HepG2 (cell line): ENCODE results near the gene HIC1. TPM values are rescaled to one million over a fixed set of nuclear protein-coding genes. Genes with fewer than 3 reads are reported as not detected.

Source experiments
- AKNA ChIP-seq: sonication (generic); formaldehyde crosslinking; IDR thresholded peaks from 2 replicates; pipeline ENCODE4 v1.4.0; 2020; ENCODE audit warnings: missing genetic modification reagents, borderline replicate concordance
- CBFB ChIP-seq: sonication (generic); formaldehyde crosslinking; IDR thresholded peaks from 2 replicates; pipeline ENCODE4 v1.4.0; 2020; ENCODE audit warnings: missing genetic modification reagents
- FLYWCH1 ChIP-seq: sonication (generic); formaldehyde crosslinking; IDR thresholded peaks from 2 replicates; pipeline ENCODE4 v1.8.1; 2023; ENCODE audit warnings: mild to moderate bottlenecking, missing genetic modification reagents
- GTF3A ChIP-seq: sonication (generic); formaldehyde crosslinking; conservative IDR thresholded peaks from 2 replicates; pipeline ENCODE4 v1.4.0; 2020; ENCODE audit warnings: mild to moderate bottlenecking, missing genetic modification reagents
- KAT2B ChIP-seq: fragments of 150-350 bp; IDR thresholded peaks from 2 replicates; pipeline ENCODE4 v1.6.1; 2014; ENCODE audit warnings: low read depth, low read length, borderline replicate concordance
- NFYC ChIP-seq: IDR thresholded peaks from 2 replicates; pipeline ENCODE4 v1.6.1; 2016; ENCODE audit warnings: missing genetic modification reagents, missing compliant biosample characterization
- PHF8 ChIP-seq: sonication (generic); formaldehyde crosslinking; IDR thresholded peaks from 2 replicates; pipeline ENCODE4 v1.5.0; 2020; ENCODE audit warnings: missing genetic modification reagents
- PLSCR1 ChIP-seq: sonication (generic); formaldehyde crosslinking; IDR thresholded peaks from 2 replicates; pipeline ENCODE4 v1.5.0; 2020; ENCODE audit warnings: missing genetic modification reagents, mild to moderate bottlenecking, borderline replicate concordance
- SP2 ChIP-seq: sonication (generic); formaldehyde crosslinking; IDR thresholded peaks from 2 replicates; pipeline ENCODE4 v1.5.1; 2020; ENCODE audit warnings: mild to moderate bottlenecking, missing genetic modification reagents
- ZFP82 ChIP-seq: sonication (generic); formaldehyde crosslinking; IDR thresholded peaks from 2 replicates; pipeline ENCODE4 v1.5.1; 2020; ENCODE audit warnings: mild to moderate bottlenecking, missing genetic modification reagents, borderline replicate concordance
- ZNF20 ChIP-seq: sonication (generic); formaldehyde crosslinking; IDR thresholded peaks from 2 replicates; pipeline ENCODE4 v1.4.0; 2020; ENCODE audit warnings: mild to moderate bottlenecking, moderate library complexity, missing genetic modification reagents
- ZNF281 ChIP-seq: sonication (generic); formaldehyde crosslinking; IDR thresholded peaks from 2 replicates; pipeline ENCODE4 v1.4.0; 2020; ENCODE audit warnings: missing genetic modification reagents, borderline replicate concordance
- polyA plus RNA-seq, 8 experiments: library from polyadenylated mRNA; depleted of rRNA in 3 of 8; stranded (reverse) in 7 of 8; unstranded in 1 of 8; fragments of >200 nt; fragmentation: Illumina TruSeq in 4 of 8; extraction: Trizol in 4 of 8; gene quantifications; 2 replicates each; pipeline versions ENCODE4 v1.2.1 to v1.2.3, GENCODE V29; 2011 to 2016; ENCODE audit warnings: low read depth in 4 of 8, missing spikeins in 1 of 8, mixed read lengths in 1 of 8; ENCODE audit not compliant: insufficient read depth in 1 of 8
- total RNA-seq, 5 experiments: library from RNA; depleted of rRNA; stranded (reverse); fragments of >200 nt; fragmentation: Illumina TruSeq; extraction: Trizol; gene quantifications; 2 replicates each; pipeline ENCODE4 v1.2.3, GENCODE V29; 2016; ENCODE audit warnings: low read depth in 1 of 5
- TF ChIP-seq, protein P1 (sequence below): sonication (generic); formaldehyde crosslinking; IDR thresholded peaks from 2 replicates; pipeline ENCODE4 v1.5.1; 2020; ENCODE audit warnings: mild to moderate bottlenecking, missing genetic modification reagents, moderate library complexity
- TF ChIP-seq, protein P2 (sequence below): conservative IDR thresholded peaks from 2 replicates; pipeline ENCODE4 v1.6.1; 2018; ENCODE audit warnings: missing genetic modification reagents

The HIC1 gene
- total and polyA plus RNA-seq, 2 of the 13 experiments (the other 11 are each of a cell fraction or from before 2014, with no cell fraction given): 0.04 to 0.31 TPM

- TF ChIP-seq PLSCR1 (CRISPR knock-in tag): no peak
- TF ChIP-seq PHF8 (CRISPR knock-in tag): no peak
- TF ChIP-seq ZNF20 (CRISPR knock-in tag): no peak
- no peak for TF ChIP-seq AKNA
- no peak for TF ChIP-seq FLYWCH1 (CRISPR knock-in tag)
- TF ChIP-seq SP2 (CRISPR knock-in tag): no peak
- TF ChIP-seq CBFB (CRISPR knock-in tag): no peak
- no peak for TF ChIP-seq ZNF281 (CRISPR knock-in tag)
- TF ChIP-seq ZFP82: no peak
- TF ChIP-seq, protein P1, sequence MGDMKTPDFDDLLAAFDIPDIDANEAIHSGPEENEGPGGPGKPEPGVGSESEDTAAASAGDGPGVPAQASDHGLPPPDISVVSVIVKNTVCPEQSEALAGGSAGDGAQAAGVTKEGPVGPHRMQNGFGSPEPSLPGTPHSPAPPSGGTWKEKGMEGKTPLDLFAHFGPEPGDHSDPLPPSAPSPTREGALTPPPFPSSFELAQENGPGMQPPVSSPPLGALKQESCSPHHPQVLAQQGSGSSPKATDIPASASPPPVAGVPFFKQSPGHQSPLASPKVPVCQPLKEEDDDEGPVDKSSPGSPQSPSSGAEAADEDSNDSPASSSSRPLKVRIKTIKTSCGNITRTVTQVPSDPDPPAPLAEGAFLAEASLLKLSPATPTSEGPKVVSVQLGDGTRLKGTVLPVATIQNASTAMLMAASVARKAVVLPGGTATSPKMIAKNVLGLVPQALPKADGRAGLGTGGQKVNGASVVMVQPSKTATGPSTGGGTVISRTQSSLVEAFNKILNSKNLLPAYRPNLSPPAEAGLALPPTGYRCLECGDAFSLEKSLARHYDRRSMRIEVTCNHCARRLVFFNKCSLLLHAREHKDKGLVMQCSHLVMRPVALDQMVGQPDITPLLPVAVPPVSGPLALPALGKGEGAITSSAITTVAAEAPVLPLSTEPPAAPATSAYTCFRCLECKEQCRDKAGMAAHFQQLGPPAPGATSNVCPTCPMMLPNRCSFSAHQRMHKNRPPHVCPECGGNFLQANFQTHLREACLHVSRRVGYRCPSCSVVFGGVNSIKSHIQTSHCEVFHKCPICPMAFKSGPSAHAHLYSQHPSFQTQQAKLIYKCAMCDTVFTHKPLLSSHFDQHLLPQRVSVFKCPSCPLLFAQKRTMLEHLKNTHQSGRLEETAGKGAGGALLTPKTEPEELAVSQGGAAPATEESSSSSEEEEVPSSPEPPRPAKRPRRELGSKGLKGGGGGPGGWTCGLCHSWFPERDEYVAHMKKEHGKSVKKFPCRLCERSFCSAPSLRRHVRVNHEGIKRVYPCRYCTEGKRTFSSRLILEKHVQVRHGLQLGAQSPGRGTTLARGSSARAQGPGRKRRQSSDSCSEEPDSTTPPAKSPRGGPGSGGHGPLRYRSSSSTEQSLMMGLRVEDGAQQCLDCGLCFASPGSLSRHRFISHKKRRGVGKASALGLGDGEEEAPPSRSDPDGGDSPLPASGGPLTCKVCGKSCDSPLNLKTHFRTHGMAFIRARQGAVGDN (CRISPR knock-in tag): 0 out of 2 replicates have a peak, but pooled peaks have one; percentile 66
- TF ChIP-seq, protein P2, sequence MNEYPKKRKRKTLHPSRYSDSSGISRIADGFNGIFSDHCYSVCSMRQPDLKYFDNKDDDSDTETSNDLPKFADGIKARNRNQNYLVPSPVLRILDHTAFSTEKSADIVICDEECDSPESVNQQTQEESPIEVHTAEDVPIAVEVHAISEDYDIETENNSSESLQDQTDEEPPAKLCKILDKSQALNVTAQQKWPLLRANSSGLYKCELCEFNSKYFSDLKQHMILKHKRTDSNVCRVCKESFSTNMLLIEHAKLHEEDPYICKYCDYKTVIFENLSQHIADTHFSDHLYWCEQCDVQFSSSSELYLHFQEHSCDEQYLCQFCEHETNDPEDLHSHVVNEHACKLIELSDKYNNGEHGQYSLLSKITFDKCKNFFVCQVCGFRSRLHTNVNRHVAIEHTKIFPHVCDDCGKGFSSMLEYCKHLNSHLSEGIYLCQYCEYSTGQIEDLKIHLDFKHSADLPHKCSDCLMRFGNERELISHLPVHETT: no peak
- TF ChIP-seq KAT2B: no peak
- TF ChIP-seq NFYC (CRISPR knock-in tag): no peak
- no peak for TF ChIP-seq GTF3A (CRISPR knock-in tag)
These were observed 646 bp downstream of the HIC1 start (continued) for GRCh38 chr17:2055292-2056205.
